Fibroblast of skin of left biceps (primary cell): ENCODE results near the gene ROBO2.
A peak's percentile ranks its signal among the peaks of the same experiment; 100 is the strongest.

Experiments used
- DNase-seq, 2 experiments: peaks; one replicate each; pipeline ENCODE4 v3.0.0-alpha.2; 2013; ENCODE audit warnings: low read depth in 2 of 2

The ROBO2 gene

GRCh38 chr3:77411334-77411733, 371.4 kb downstream of the ROBO2 start:
- no peak for DNase-seq

- peak; percentile 47 for DNase-seq
Measured at GRCh38 chr3:77412021-77412438, 372.1 kb downstream of the ROBO2 start.

- no peak for DNase-seq
Measured at GRCh38 chr3:77412584-77412983, 372.7 kb downstream of the ROBO2 start.

GRCh38 chr3:77414881-77415280, 375.0 kb downstream of the ROBO2 start:
- peak; percentile 3 to 12 for DNase-seq

- DNase-seq = no peak
Measured at GRCh38 chr3:77420336-77420735, 380.4 kb downstream of the ROBO2 start.

GRCh38 chr3:77421916-77422315, 382.0 kb downstream of the ROBO2 start:
- no peak for DNase-seq

- DNase-seq = no peak
Measured at GRCh38 chr3:77426531-77426930, 386.6 kb downstream of the ROBO2 start.

- DNase-seq = no peak
Measured at GRCh38 chr3:77427528-77427927, 387.6 kb downstream of the ROBO2 start.

GRCh38 chr3:77436908-77437307, 397.0 kb downstream of the ROBO2 start:
- DNase-seq = no peak

GRCh38 chr3:77446084-77446483, 406.2 kb downstream of the ROBO2 start:
- no peak for DNase-seq

- no peak for DNase-seq
Measured at GRCh38 chr3:77446761-77447160, 406.9 kb downstream of the ROBO2 start.

- DNase-seq = no peak
Measured at GRCh38 chr3:77449459-77450350, 409.8 kb downstream of the ROBO2 start.

- DNase-seq = no peak
Measured at GRCh38 chr3:77456431-77456830, 416.5 kb downstream of the ROBO2 start.

- no peak for DNase-seq
Measured at GRCh38 chr3:77456906-77457305, 417.0 kb downstream of the ROBO2 start.

GRCh38 chr3:77459926-77460325, 420.0 kb downstream of the ROBO2 start:
- DNase-seq = no peak

GRCh38 chr3:77460326-77460725, 420.4 kb downstream of the ROBO2 start:
- peak; percentile 82 to 87 for DNase-seq

GRCh38 chr3:77462951-77463350, 423.1 kb downstream of the ROBO2 start:
- no peak for DNase-seq

GRCh38 chr3:77464111-77464688, 424.3 kb downstream of the ROBO2 start:
- no peak for DNase-seq

- no peak for DNase-seq
Measured at GRCh38 chr3:77466562-77467115, 426.7 kb downstream of the ROBO2 start.

- DNase-seq = peak in 1 of 2 experiments; percentile 23
Measured at GRCh38 chr3:77467702-77468625, 428.1 kb downstream of the ROBO2 start.

GRCh38 chr3:77468626-77469020, 428.7 kb downstream of the ROBO2 start:
- DNase-seq = no peak

GRCh38 chr3:77475507-77475906, 435.6 kb downstream of the ROBO2 start:
- DNase-seq = no peak
